SK-N-SH treated with all-trans-retinoic acid at 6 μM for 48 hours (cell line): ENCODE results near the gene POLDIP3.

Experiments
- ARNTL ChIP-seq: fragments of 450-650 bp; formaldehyde crosslinking; IDR thresholded peaks from 2 replicates; pipeline ENCODE4 v1.5.0; 2020; ENCODE audit warnings: low read depth, mild to moderate bottlenecking, moderate library complexity, borderline replicate concordance
- CSDC2 ChIP-seq: fragments of 250-450 bp; sonication (Bioruptor Pico); IDR thresholded peaks from 2 replicates; pipeline ENCODE4 v1.5.0; 2020; ENCODE audit warnings: mild to moderate bottlenecking, moderate library complexity
- CSRNP3 ChIP-seq: fragments of 250-450 bp; sonication (Bioruptor Pico); IDR thresholded peaks from 2 replicates; pipeline ENCODE4 v1.5.1; 2021; ENCODE audit warnings: mild to moderate bottlenecking, moderate library complexity
- TOX ChIP-seq: fragments of 250-450 bp; sonication (Bioruptor Pico); IDR thresholded peaks from 2 replicates; pipeline ENCODE4 v1.8.0; 2021; ENCODE audit warnings: mild to moderate bottlenecking, moderate library complexity, borderline replicate concordance
- TSHZ2 ChIP-seq: fragments of 250-450 bp; sonication (Bioruptor Pico); IDR thresholded peaks from 2 replicates; pipeline ENCODE4 v1.5.0; 2020; ENCODE audit warnings: mild to moderate bottlenecking, moderate library complexity
- ZFP30 ChIP-seq: fragments of 450-650 bp; formaldehyde crosslinking; IDR thresholded peaks from 2 replicates; pipeline ENCODE4 v1.5.0; 2022; ENCODE audit warnings: mild to moderate bottlenecking, moderate library complexity
- ZNF8 ChIP-seq: fragments of 450-650 bp; formaldehyde crosslinking; IDR thresholded peaks from 2 replicates; pipeline ENCODE4 v1.5.0; 2020; ENCODE audit warnings: mild to moderate bottlenecking, moderate library complexity
- TF ChIP-seq, protein P1 (sequence below): fragments of 250-450 bp; sonication (Bioruptor Pico); IDR thresholded peaks from 2 replicates; pipeline ENCODE4 v1.5.1; 2020; ENCODE audit warnings: low read depth, mild to moderate bottlenecking, moderate library complexity

- TF ChIP-seq CSDC2 (CRISPR knock-in tag) = no peak
- no peak for TF ChIP-seq ZNF8
- TF ChIP-seq ZFP30 (CRISPR knock-in tag) = no peak
- TF ChIP-seq TSHZ2 = no peak
- no peak for TF ChIP-seq TOX
- TF ChIP-seq CSRNP3 (CRISPR knock-in tag) = no peak
- TF ChIP-seq, protein P1, sequence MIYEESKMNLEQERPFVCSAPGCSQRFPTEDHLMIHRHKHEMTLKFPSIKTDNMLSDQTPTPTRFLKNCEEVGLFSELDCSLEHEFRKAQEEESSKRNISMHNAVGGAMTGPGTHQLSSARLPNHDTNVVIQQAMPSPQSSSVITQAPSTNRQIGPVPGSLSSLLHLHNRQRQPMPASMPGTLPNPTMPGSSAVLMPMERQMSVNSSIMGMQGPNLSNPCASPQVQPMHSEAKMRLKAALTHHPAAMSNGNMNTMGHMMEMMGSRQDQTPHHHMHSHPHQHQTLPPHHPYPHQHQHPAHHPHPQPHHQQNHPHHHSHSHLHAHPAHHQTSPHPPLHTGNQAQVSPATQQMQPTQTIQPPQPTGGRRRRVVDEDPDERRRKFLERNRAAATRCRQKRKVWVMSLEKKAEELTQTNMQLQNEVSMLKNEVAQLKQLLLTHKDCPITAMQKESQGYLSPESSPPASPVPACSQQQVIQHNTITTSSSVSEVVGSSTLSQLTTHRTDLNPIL = no peak
- TF ChIP-seq ARNTL = no peak
Measured at GRCh38 chr22:42648017-42648367, 33.3 kb upstream of the POLDIP3 start.
